Esophagus squamous epithelium (tissue), 4 donors: ENCODE results near the gene PPFIA4.

Experiments used
- POLR2A ChIP-seq, 4 donors: fragments of 450-650 bp; IDR thresholded peaks; one replicate each; pipeline ENCODE4 v1.6.1; 2017; ENCODE audit warnings: antibody characterized with exemption in 4 of 4, mild to moderate bottlenecking in 4 of 4, moderate library complexity in 3 of 4
- TF ChIP-seq, protein P1 (sequence below), 6 experiments: fragments of 450-650 bp in 4 of 6; fragments of 200-600 bp in 2 of 6; sonication (generic) in 2 of 6; IDR thresholded peaks; one replicate each; pipeline ENCODE4 v1.5.1; 2016 to 2019; ENCODE audit warnings: antibody characterized with exemption in 6 of 6, mild to moderate bottlenecking in 4 of 6, moderate library complexity in 4 of 6

DNA sequence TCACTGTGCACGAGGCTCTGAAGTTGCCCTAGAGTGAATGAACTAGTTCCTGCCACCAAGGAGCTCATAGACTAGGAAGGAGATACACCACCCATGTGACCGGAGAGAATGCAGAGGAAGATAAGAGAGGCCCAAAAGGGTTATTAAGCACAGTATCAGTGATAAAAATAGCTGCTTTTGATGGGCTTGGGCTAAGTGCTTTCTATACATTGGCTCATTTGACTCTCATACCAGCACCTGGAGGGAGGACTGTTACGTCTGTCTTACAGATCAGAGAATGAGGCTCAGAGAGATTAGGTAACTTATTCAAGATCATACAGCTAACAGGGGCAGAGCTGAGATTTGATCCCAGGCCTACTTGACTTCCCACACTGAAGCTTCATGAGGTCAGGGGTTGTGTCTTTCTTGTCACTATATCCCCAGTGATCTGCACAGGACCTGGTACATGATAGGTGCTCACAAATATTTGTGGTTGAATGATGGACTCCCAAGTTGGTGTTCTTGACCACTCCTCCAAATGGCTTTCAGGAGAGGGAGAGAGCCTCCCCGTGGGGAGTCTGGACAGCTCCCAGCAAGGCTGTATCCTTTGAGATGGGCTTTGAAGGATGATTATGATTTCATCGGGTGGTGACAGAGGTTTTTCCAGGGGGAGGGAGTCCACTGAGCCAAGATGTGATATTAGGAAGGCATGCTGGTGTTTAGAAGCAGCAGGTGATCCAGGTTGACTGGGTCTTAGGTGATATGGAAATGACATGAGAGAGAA lies 14.4 kb downstream of the PPFIA4 start:
- no peak for TF ChIP-seq POLR2A (IDR thresholded peaks at IDR 0.05)
- TF ChIP-seq, protein P1, sequence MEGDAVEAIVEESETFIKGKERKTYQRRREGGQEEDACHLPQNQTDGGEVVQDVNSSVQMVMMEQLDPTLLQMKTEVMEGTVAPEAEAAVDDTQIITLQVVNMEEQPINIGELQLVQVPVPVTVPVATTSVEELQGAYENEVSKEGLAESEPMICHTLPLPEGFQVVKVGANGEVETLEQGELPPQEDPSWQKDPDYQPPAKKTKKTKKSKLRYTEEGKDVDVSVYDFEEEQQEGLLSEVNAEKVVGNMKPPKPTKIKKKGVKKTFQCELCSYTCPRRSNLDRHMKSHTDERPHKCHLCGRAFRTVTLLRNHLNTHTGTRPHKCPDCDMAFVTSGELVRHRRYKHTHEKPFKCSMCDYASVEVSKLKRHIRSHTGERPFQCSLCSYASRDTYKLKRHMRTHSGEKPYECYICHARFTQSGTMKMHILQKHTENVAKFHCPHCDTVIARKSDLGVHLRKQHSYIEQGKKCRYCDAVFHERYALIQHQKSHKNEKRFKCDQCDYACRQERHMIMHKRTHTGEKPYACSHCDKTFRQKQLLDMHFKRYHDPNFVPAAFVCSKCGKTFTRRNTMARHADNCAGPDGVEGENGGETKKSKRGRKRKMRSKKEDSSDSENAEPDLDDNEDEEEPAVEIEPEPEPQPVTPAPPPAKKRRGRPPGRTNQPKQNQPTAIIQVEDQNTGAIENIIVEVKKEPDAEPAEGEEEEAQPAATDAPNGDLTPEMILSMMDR (IDR thresholded peaks at IDR 0.05): no peak
